ENCODE results near the gene PPP2R5B. TPM values are rescaled to one million over a fixed set of nuclear protein-coding genes. Genes with fewer than 3 reads are reported as not detected.
"Not testable (repeated sequence)": the region's sequence is repeated elsewhere in the genome, so short reads cannot be mapped to it uniquely, and the experiment has no call there.

PPP2R5B gene
- total RNA-seq, 1 donor from 2014 or later: 23.9 TPM

DNA sequence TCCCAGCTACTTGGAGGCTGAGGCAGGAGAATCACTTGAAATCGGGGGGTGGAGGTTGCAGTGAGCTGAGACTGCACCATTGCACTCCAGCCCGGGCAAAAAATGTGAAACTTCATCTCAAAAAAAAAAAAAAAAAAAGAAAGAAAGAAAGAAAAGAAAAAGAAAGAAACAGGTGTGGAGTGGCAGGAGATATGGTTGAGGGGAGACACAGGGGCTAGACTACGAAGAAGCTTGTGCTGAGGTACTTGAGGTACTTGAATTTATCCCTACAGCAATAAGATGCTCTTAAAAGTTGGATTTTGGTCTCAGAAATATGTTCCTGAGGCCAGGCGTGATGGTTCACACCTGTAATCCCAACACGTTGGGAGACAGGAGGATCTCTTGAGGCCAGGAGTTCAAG is 49.6 kb downstream of the PPP2R5B start:
- intact Hi-C loops (cut with DNase I): no loop called here
- TF ChIP-seq, protein P1, sequence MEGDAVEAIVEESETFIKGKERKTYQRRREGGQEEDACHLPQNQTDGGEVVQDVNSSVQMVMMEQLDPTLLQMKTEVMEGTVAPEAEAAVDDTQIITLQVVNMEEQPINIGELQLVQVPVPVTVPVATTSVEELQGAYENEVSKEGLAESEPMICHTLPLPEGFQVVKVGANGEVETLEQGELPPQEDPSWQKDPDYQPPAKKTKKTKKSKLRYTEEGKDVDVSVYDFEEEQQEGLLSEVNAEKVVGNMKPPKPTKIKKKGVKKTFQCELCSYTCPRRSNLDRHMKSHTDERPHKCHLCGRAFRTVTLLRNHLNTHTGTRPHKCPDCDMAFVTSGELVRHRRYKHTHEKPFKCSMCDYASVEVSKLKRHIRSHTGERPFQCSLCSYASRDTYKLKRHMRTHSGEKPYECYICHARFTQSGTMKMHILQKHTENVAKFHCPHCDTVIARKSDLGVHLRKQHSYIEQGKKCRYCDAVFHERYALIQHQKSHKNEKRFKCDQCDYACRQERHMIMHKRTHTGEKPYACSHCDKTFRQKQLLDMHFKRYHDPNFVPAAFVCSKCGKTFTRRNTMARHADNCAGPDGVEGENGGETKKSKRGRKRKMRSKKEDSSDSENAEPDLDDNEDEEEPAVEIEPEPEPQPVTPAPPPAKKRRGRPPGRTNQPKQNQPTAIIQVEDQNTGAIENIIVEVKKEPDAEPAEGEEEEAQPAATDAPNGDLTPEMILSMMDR (IDR thresholded peaks at IDR 0.05): no peak
- Histone ChIP-seq H3K27me3 (ENCODE audit: low read depth) (no peaks in the 10 kb centered on the region), H3K27ac (no peak overlapping the region), H3K4me1 (peaks cover 15% of the 10 kb centered on the region), H3K9me3 (no peaks in the 10 kb centered on the region), H3K36me3 (no peaks in the 10 kb centered on the region), H3K4me3 (no peak overlapping the region)
- ATAC-seq: no peak
- no peak for DNase-seq

DNA sequence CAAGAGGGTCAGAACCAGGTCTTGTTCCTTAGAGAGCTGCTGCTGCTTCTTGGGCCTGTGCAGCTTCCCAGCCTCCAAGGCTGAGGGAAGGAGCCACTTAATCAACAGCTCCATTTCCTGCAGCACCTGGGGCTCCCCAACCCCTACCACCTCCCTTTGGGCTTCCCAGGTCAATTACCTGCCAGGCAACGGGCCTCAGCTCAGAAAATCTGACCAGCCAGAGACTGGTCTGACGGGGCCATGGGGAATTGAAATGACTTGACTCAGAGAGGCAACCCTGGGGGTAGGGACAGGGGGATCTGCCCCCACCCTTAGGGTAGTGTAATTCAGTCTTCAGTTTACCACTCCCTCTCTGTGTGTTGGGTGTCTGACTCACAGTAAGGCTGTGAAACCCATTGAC is 52.2 kb downstream of the PPP2R5B start:
- no peak for DNase-seq
- no peaks in the 10 kb centered on the region for H3K27me3 ChIP-seq (ENCODE audit: low read depth)
- H3K36me3 ChIP-seq: no peaks in the 10 kb centered on the region
- ATAC-seq: no peak
- peaks cover 11% of the 10 kb centered on the region for H3K4me1 ChIP-seq
- intact Hi-C loops (cut with DNase I): no loop called here
- no peaks in the 10 kb centered on the region for H3K9me3 ChIP-seq
- H3K4me3 ChIP-seq: no peak overlapping the region
- TF ChIP-seq, protein P1 (IDR thresholded peaks at IDR 0.05): no peak
- H3K27ac ChIP-seq: no peak overlapping the region

DNA sequence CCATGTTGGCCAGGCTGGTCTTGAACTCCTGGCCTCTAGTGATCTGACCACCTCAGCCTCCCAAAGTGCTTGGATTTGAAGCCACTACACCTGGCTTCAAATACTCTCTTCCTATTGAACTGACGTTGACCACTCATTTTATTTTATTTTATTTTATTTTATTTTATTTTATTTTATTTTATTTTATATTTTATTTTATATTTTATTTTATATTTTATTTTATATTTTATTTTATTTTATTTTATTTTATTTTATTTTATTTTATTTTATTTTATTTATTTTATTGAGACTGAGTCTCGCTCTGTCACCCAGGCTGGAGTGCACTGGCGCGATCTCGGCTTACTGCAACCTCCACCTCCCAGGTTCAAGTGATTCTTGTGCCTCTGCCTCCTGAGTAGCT is 58.9 kb downstream of the PPP2R5B start:
- H3K36me3 ChIP-seq; H3K4me3 ChIP-seq; H3K9me3 ChIP-seq; ATAC-seq; H3K27ac ChIP-seq; DNase-seq; intact Hi-C loops (cut with DNase I); H3K4me1 ChIP-seq; H3K27me3 ChIP-seq (ENCODE audit: low read depth): not testable (repeated sequence)

Small RNAs within 50 kb of the gene (microRNA-seq; reads per million reads assigned to microRNA genes)
- not detected for gene MIR6749 (ENCODE audit: borderline number of aligned reads)
- not detected for gene MIR6750 (ENCODE audit: borderline number of aligned reads)

Other genes with a start within 250 kb of the PPP2R5B start
- gene NRXN2, start 201.5 kb upstream of the PPP2R5B start, total RNA-seq: 1.7 TPM
- 30.4 TPM for gene RASGRP2, start 180.5 kb upstream of the PPP2R5B start, total RNA-seq
- 2.6 TPM for gene PYGM, start 164.7 kb upstream of the PPP2R5B start, total RNA-seq
- gene SF1, start 146.1 kb upstream of the PPP2R5B start, total RNA-seq: 269 TPM
- gene MAP4K2, start 121.5 kb upstream of the PPP2R5B start, total RNA-seq: 29.1 TPM
- 22.7 TPM for gene MEN1, start 114.1 kb upstream of the PPP2R5B start, total RNA-seq
- gene CDC42BPG, start 80.0 kb upstream of the PPP2R5B start, total RNA-seq: 16.3 TPM
- gene EHD1, start 46.1 kb upstream of the PPP2R5B start, total RNA-seq: 73.4 TPM
- gene ATG2A, start 7.5 kb upstream of the PPP2R5B start, total RNA-seq: 21.7 TPM
- not detected for gene GPHA2, start 11.2 kb downstream of the PPP2R5B start, total RNA-seq
- not detected for gene MAJIN, start 47.4 kb downstream of the PPP2R5B start, total RNA-seq
- gene BATF2, start 72.3 kb downstream of the PPP2R5B start, total RNA-seq: 8.6 TPM
- gene ARL2, start 89.5 kb downstream of the PPP2R5B start, total RNA-seq: 74.1 TPM
- gene SNX15, start 102.8 kb downstream of the PPP2R5B start, total RNA-seq: 25.4 TPM
- gene SAC3D1, start 116.5 kb downstream of the PPP2R5B start, total RNA-seq: 12.6 TPM
- 12.2 TPM for gene NAALADL1, start 133.9 kb downstream of the PPP2R5B start, total RNA-seq
- 2.8 TPM for gene CDCA5, start 159.4 kb downstream of the PPP2R5B start, total RNA-seq
- gene ZFPL1, start 159.5 kb downstream of the PPP2R5B start, total RNA-seq: 29.0 TPM
- gene VPS51, start 171.5 kb downstream of the PPP2R5B start, total RNA-seq: 94.9 TPM
- gene TM7SF2, start 187.2 kb downstream of the PPP2R5B start, total RNA-seq: 38.8 TPM
- 9.5 TPM for gene ZNHIT2, start 193.0 kb downstream of the PPP2R5B start, total RNA-seq
- gene FAU, start 197.4 kb downstream of the PPP2R5B start, total RNA-seq: 766 TPM
- 40.8 TPM for gene MRPL49, start 197.6 kb downstream of the PPP2R5B start, total RNA-seq
- 68.1 TPM for gene SYVN1, start 209.8 kb downstream of the PPP2R5B start, total RNA-seq
- not detected for gene SPDYC, start 245.5 kb downstream of the PPP2R5B start, total RNA-seq